Measurements from ENCODE around the gene CAMK1D. TPM values are rescaled to one million over a fixed set of nuclear protein-coding genes. Genes with fewer than 3 reads are reported as not detected.
A peak's percentile ranks its signal among the peaks of the same experiment; 100 is the strongest.

CAMK1D gene
- total RNA-seq, 1 donor from 2014 or later: 6.5 TPM

DNA sequence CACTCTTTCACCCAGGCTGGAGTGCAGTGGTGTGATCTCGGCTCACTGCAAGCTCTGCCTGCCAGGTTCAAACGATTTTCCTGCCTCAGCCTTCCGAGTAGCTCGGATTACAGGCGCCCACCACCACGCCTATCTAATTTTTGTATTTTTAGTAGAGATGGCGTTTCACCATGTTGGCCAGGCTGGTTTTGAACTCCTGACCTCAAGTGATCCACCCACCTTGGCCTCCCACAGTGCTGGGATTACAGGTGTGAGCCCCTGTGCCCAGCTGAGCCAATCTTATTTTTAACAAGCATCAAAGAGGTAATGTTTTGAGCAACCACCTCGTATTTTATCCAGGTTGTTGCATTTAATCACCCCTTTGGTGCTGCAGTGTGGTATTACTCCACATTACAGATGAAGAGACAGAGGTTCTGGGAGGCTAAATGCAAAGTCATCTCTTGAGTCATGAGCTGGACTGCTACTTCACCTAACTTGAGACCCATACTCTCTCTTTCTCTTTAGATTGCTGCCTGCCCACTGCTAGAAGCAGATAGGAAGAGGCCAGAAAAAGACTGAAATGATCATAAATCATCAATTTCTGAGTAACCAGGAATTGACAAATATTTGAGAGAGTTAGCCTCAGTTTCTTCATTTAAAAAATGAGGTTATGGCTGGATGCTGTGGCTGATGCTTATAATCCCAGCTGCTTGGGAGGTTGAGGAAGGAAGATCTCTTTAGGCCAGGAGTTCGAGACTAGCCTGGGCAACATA, 116.2 kb downstream of the CAMK1D start:
- Mint-ChIP-seq H3K36me3 (ENCODE audit: low read depth) (no peaks in the 10 kb centered on the region), H3K27ac (ENCODE audit: unreplicated experiment) (no peak overlapping the region), H3K4me1 (peaks cover 8% of the 10 kb centered on the region), H3K4me3 (no peak overlapping the region), H3K9me3 (no peaks in the 10 kb centered on the region), H3K27me3 (ENCODE audit: low read depth) (no peaks in the 10 kb centered on the region)
- TF ChIP-seq, protein P1, sequence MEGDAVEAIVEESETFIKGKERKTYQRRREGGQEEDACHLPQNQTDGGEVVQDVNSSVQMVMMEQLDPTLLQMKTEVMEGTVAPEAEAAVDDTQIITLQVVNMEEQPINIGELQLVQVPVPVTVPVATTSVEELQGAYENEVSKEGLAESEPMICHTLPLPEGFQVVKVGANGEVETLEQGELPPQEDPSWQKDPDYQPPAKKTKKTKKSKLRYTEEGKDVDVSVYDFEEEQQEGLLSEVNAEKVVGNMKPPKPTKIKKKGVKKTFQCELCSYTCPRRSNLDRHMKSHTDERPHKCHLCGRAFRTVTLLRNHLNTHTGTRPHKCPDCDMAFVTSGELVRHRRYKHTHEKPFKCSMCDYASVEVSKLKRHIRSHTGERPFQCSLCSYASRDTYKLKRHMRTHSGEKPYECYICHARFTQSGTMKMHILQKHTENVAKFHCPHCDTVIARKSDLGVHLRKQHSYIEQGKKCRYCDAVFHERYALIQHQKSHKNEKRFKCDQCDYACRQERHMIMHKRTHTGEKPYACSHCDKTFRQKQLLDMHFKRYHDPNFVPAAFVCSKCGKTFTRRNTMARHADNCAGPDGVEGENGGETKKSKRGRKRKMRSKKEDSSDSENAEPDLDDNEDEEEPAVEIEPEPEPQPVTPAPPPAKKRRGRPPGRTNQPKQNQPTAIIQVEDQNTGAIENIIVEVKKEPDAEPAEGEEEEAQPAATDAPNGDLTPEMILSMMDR (conservative IDR thresholded peaks at IDR 0.05): no peak
- DNase-seq (ENCODE audit: low read depth, low spot score): no peak

DNA sequence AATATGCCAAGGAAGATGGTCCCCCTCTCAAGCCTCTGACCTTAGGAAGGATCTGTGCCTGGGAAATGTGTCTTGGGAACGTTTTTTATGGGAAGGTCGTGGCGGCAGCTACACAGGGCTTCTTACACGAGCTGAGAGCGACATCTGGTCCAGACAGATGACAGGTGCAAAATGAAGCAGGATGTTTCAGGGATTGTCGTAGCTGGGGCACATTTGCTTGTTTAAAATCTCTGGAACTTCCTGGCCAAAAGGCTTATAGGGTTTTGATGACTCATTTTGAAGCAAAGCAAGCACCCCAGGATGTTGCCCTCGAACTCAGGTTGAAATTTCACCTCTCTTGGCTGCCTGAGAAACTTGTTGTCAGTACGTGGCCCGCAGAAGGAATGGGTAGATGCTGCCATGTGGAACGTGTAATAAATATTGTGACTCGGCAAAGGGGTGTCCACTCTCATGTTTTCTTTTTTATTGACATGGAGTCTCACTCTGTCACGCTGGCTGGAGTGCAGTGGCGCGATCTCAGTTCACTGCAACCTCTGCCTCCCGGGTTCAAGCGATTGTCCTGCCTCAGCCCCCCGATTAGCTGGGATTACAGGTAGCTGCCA, 117.5 kb downstream of the CAMK1D start:
- no peaks in the 10 kb centered on the region for H3K36me3 Mint-ChIP-seq (ENCODE audit: low read depth)
- H3K27me3 Mint-ChIP-seq (ENCODE audit: low read depth): no peaks in the 10 kb centered on the region
- no peak overlapping the region for H3K27ac Mint-ChIP-seq (ENCODE audit: unreplicated experiment)
- no peak for DNase-seq (ENCODE audit: low read depth, low spot score)
- no peaks in the 10 kb centered on the region for H3K9me3 Mint-ChIP-seq
- peaks cover 12% of the 10 kb centered on the region for H3K4me1 Mint-ChIP-seq
- TF ChIP-seq, protein P1 (conservative IDR thresholded peaks at IDR 0.05): no peak
- H3K4me3 Mint-ChIP-seq: no peak overlapping the region

DNA sequence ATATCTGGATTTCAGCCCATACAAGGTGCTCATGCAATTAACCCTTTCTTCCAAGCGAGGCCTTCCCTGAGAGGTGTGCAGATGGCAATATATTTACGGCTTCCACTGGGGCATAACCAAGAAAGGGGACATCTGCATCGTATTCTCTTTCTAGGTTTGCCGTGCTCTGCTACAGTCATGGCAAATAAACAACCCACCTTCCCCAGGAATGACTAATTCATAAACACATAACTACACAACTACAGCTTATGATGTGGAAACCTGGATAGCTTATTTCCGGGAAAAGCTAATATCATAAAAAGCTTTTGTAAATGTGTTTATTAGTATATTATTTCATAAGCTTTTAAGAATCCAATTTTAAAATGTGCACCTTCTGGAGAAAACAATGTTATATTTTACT, 120.0 kb downstream of the CAMK1D start:
- no peak overlapping the region for H3K4me3 Mint-ChIP-seq
- TF ChIP-seq, protein P1 (conservative IDR thresholded peaks at IDR 0.05): no peak
- H3K27ac Mint-ChIP-seq (ENCODE audit: unreplicated experiment): no peak overlapping the region
- H3K36me3 Mint-ChIP-seq (ENCODE audit: low read depth): peaks cover 3% of the 10 kb centered on the region
- peaks cover 12% of the 10 kb centered on the region for H3K4me1 Mint-ChIP-seq
- no peaks in the 10 kb centered on the region for H3K9me3 Mint-ChIP-seq
- H3K27me3 Mint-ChIP-seq (ENCODE audit: low read depth): no peaks in the 10 kb centered on the region
- no peak for DNase-seq (ENCODE audit: low read depth, low spot score)

DNA sequence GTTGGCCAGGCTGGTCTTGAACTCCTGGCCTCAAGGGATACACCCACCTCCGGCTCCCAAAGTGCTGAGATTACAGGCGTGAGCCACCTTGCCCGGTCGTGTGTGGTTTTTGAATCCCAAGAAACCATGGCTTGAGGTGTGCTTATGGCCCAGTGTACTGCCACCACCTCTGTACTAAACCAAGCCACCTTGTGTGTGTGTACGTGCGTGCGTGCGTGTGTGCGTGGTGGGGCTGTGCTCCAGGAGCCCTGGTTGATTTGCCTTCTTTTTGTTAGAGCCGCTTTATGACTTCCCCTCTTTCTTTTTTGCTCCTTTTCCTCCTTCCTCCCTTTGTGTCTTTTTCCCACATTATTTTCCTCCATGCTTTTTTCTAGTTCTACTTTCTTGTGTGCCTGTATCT, 121.4 kb downstream of the CAMK1D start:
- Mint-ChIP-seq H3K27ac (ENCODE audit: unreplicated experiment) (peak overlapping the region; percentile 76), H3K4me1 (peaks cover 12% of the 10 kb centered on the region), H3K27me3 (ENCODE audit: low read depth) (no peaks in the 10 kb centered on the region), H3K36me3 (ENCODE audit: low read depth) (peaks cover 3% of the 10 kb centered on the region), H3K4me3 (no peak overlapping the region), H3K9me3 (peaks cover 10% of the 10 kb centered on the region)
- no peak for DNase-seq (ENCODE audit: low read depth, low spot score)
- TF ChIP-seq, protein P1 (conservative IDR thresholded peaks at IDR 0.05): no peak

DNA sequence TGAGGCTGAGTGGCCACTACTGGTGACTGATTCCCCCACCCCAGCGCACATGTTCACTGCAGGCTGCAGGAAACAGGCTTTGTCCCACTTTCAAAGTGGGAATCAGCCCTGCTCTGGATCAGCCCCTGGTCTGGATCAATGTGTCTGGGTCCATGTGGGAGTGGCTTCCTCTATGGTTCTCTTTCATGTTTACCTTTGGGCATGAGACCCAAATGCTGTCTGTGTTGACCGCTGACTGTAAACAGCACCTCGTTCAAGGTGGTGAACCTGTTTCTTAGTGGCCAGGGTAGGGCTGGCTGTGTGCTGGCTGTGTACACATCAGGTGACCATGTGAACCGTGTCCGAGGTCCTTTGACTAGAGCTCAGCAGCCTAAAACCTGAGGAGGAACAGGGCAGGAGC, 121.8 kb downstream of the CAMK1D start:
- H3K9me3 Mint-ChIP-seq: peaks cover 10% of the 10 kb centered on the region
- H3K36me3 Mint-ChIP-seq (ENCODE audit: low read depth): peaks cover 3% of the 10 kb centered on the region
- H3K4me1 Mint-ChIP-seq: peaks cover 12% of the 10 kb centered on the region
- TF ChIP-seq, protein P1 (conservative IDR thresholded peaks at IDR 0.05): no peak
- H3K4me3 Mint-ChIP-seq: no peak overlapping the region
- H3K27ac Mint-ChIP-seq (ENCODE audit: unreplicated experiment): peak overlapping the region; percentile 76
- DNase-seq (ENCODE audit: low read depth, low spot score): no peak
- H3K27me3 Mint-ChIP-seq (ENCODE audit: low read depth): no peaks in the 10 kb centered on the region

Measured in neural crest cell (in vitro differentiated cells).